HG02623 (cell line): Measurements from ENCODE around the gene ST6GALNAC2.
"Not testable (repeated sequence)": the region's sequence is repeated elsewhere in the genome, so short reads cannot be mapped to it uniquely, and the experiment has no call there.

Experiments
- ATAC-seq: cut with Tn5 transposase; IDR thresholded peaks from one replicate; pipeline ENCODE4 v1.9.1; 2021; ENCODE audit warnings: moderate library complexity; ENCODE audit not compliant: unreplicated experiment

Gene ST6GALNAC2

GRCh38 chr17:76530095-76530723 lies 55.5 kb downstream of the ST6GALNAC2 start:
- ATAC-seq, result no peak

DNA sequence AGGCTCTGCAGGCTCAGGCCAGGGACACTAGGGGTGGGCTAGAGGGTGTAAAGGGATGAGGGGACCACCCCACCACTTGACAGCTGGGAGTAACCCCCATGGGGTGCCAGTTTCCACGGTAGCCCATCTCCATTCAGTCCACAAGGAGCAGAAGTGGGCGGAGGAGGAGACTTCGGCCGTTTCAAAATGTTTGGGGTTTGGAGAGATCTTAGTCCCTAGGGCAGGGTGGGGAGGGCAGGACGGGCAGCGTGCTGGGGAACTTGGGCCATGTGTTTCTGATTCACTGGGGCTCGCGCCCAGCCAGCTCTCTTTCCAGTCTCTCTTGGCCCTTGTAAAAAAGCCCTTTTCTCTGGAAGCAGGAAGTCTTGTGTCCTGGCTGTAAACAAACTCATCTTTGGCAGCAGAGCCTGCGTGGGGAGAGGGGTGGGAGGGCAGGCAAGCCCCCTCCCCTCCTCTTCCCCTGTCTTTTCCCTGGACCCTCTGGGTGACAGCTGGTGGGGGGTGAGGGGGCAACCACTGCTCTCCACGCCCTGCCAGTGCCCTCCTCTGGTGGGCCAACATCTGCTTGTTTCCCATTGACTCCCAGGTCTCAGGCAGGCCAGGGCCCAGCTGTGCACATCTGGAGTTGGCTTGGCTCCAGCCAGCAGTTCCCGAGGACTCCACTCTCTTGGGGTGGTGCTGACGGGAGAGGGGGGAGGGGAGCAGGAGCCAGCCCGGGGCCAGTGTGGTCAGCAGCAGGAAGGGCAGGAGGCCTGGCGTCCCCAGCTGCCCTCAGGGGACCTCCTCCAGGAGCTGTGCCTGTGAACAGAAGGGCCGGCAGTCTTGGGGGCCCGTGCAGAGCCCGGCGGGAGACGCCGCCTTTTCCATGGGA lies 56.2 kb downstream of the ST6GALNAC2 start:
- no peak for ATAC-seq

GRCh38 chr17:76528528-76529223 lies 57.0 kb downstream of the ST6GALNAC2 start:
- no peak for ATAC-seq

GRCh38 chr17:76528156-76528527 lies 57.5 kb downstream of the ST6GALNAC2 start:
- peak; percentile 40 for ATAC-seq

- peak; percentile 37 for ATAC-seq
Observed at GRCh38 chr17:76527430-76528111, 58.1 kb downstream of the ST6GALNAC2 start.

DNA sequence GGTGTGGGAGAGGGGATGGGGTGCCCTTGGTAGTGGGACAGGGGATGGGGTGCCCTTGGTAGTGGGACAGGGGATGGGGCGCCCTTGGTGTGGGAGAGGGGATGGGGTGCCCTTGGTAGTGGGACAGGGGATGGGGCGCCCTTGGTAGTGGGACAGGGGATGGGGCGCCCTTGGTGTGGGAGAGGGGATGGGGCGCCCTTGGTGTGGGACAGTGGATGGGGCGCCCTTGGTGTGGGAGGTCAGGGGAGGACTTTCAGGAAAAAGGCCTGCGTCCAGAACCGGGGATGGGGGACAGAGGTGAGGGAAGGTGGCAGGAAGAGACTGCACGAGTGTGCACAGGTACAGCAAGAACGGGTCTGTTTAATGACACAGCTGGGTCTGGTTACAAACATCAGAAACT lies 58.6 kb downstream of the ST6GALNAC2 start:
- ATAC-seq, result not testable (repeated sequence)

- ATAC-seq, result not testable (repeated sequence)
Observed at GRCh38 chr17:76525513-76525833, 60.2 kb downstream of the ST6GALNAC2 start.

- no peak for ATAC-seq
Observed at GRCh38 chr17:76524598-76525512, 60.8 kb downstream of the ST6GALNAC2 start.

DNA sequence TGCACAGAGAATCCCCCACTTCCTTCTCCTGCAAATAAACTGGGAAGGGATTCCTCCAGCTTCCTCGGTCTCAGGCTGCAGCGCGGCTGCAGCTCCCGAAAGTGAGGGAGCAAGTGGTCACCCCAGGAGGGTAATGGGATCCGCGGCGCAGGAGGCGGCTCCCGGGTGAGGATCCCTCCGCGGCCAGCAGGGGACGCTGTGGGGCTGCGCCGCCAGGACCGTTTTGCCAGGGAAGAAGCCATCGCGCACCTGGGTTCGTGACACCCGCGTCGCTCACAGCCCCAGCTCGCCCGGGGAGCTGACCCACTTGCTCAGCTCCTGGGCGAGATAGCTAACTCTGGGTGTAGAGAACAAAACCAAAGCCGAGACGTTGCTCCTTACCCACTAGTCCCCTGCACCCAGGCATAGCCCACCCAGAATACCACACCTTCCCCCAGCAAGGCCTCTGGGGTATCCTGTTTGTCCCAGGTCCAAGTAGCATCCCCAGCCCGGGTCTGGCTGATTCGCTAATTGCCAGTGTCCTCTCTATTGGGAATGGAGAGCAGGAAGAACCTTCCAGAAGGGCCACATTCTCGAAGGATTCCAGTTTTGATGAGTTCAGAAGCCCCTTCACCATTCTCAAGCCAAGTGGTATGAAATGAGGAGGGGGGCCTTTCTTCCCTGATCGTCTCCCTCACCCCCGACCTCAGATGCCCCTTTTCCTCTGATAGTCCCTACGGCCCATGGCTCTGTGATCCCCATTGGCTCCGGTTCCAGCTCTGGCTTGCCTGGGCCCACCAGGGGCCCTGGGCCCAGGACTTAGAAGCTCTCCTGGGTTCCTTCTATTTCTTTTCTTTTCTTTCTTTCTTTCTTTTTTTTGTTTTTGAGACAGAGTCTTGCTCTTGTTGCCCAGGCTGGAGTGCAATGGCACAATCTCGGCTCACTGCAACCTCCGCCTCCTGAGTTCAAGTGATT lies 62.3 kb downstream of the ST6GALNAC2 start:
- no peak for ATAC-seq

GRCh38 chr17:76521683-76522082 lies 64.0 kb downstream of the ST6GALNAC2 start:
- not testable (repeated sequence) for ATAC-seq

DNA sequence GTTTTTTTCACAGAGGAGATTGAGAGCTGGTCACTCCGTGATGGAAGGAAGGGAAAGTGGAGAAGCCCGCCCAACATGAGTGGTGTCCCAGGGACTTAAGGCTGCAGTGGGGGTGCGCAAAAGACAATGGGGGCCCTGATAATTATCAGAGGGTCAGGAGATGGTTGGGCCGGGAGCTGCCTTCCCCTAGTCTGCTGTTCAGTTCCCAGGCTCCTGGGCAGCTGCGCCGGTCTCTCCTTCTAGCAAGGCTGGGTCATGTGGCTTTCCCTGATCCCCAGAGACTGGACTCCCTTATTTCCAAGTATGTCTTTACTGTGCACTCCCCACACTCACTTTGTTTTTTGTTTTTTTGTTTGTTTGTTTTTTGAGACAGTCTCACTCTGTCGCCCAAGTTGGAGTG lies 64.4 kb downstream of the ST6GALNAC2 start:
- no peak for ATAC-seq

GRCh38 chr17:76519048-76519966 lies 66.4 kb downstream of the ST6GALNAC2 start:
- ATAC-seq, result no peak

DNA sequence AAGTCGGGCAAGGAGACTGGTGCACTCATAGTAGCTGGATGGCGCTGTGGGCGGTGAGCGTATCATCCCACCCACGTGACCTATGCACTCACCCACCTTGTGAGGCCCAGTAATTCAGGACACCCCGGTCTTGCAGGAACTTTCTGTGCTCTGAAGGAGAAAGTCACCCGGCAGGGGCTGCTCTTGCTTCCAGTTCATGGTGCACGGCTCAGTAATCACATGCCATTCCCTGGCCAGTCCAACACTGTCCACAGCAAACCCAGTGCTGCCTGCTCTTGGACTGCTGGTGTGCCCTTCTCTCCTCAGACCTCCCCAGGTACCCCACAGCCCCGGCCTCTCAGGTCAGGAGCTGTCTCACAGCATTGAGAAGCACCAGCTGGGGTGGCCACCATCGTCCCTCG lies 68.0 kb downstream of the ST6GALNAC2 start:
- ATAC-seq, result no peak
